HepG2 (cell line): ENCODE measurements around the gene GCLC. TPM values are rescaled to one million over a fixed set of nuclear protein-coding genes. Genes with fewer than 3 reads are reported as not detected.

Source experiments
- ATF1 ChIP-seq: IDR thresholded peaks from 2 replicates; pipeline ENCODE4 v1.6.1; 2016; ENCODE audit warnings: mild to moderate bottlenecking, control low read depth
- CREM ChIP-seq, 2 experiments: sonication (generic) in 1 of 2; formaldehyde crosslinking in 1 of 2; IDR thresholded peaks; 2 replicates each; pipeline versions ENCODE4 v1.4.0 to v1.6.1; 2016 to 2020; ENCODE audit warnings: antibody characterized with exemption in 1 of 2, mild to moderate bottlenecking in 1 of 2, missing genetic modification reagents in 1 of 2
- FLYWCH1 ChIP-seq: sonication (generic); formaldehyde crosslinking; IDR thresholded peaks from 2 replicates; pipeline ENCODE4 v1.8.1; 2023; ENCODE audit warnings: mild to moderate bottlenecking, missing genetic modification reagents
- HNF4G ChIP-seq, 2 experiments: sonication (generic) in 1 of 2; formaldehyde crosslinking in 1 of 2; IDR thresholded peaks; 2 replicates each; pipeline versions ENCODE4 v1.4.0 to v1.6.1; 2011 to 2020; ENCODE audit warnings: borderline replicate concordance in 2 of 2, low read depth in 2 of 2, mild to moderate bottlenecking in 2 of 2, low read length in 1 of 2, missing genetic modification reagents in 1 of 2, moderate library complexity in 1 of 2
- JUN ChIP-seq: sonication (generic); formaldehyde crosslinking; IDR thresholded peaks from 2 replicates; pipeline ENCODE4 v1.4.0; 2020; ENCODE audit warnings: mild to moderate bottlenecking, missing genetic modification reagents
- MIXL1 ChIP-seq: IDR thresholded peaks from 2 replicates; pipeline ENCODE4 v1.6.1; 2016
- MLLT10 ChIP-seq: sonication (generic); formaldehyde crosslinking; IDR thresholded peaks from 2 replicates; pipeline ENCODE4 v1.4.0; 2020; ENCODE audit warnings: missing genetic modification reagents
- PAXIP1 ChIP-seq: sonication (generic); formaldehyde crosslinking; conservative IDR thresholded peaks from 2 replicates; pipeline ENCODE4 v1.4.0; 2020; ENCODE audit warnings: mild to moderate bottlenecking, missing genetic modification reagents, moderate library complexity
- ZBTB40 ChIP-seq, 2 experiments: fragments of 450-650 bp in 1 of 2; sonication (generic) in 1 of 2; formaldehyde crosslinking in 1 of 2; IDR thresholded peaks; 2 replicates each; pipeline versions ENCODE4 v1.6.1 to v1.8.0; 2016 to 2022; ENCODE audit warnings: antibody characterized with exemption in 1 of 2, mild to moderate bottlenecking in 1 of 2, missing genetic modification reagents in 1 of 2
- ZNF672 ChIP-seq: sonication (generic); formaldehyde crosslinking; IDR thresholded peaks from 2 replicates; pipeline ENCODE4 v1.8.1; 2022; ENCODE audit warnings: missing genetic modification reagents
- ZNF7 ChIP-seq: IDR thresholded peaks from 2 replicates; pipeline ENCODE4 v1.6.1; 2016; ENCODE audit warnings: missing biosample characterization, missing genetic modification reagents
- polyA plus RNA-seq, 8 experiments: library from polyadenylated mRNA; depleted of rRNA in 3 of 8; stranded (reverse) in 7 of 8; unstranded in 1 of 8; fragments of >200 nt; fragmentation: Illumina TruSeq in 4 of 8; extraction: Trizol in 4 of 8; gene quantifications; 2 replicates each; pipeline versions ENCODE4 v1.2.1 to v1.2.3, GENCODE V29; 2011 to 2016; ENCODE audit warnings: low read depth in 4 of 8, missing spikeins in 1 of 8, mixed read lengths in 1 of 8; ENCODE audit not compliant: insufficient read depth in 1 of 8
- total RNA-seq, 5 experiments: library from RNA; depleted of rRNA; stranded (reverse); fragments of >200 nt; fragmentation: Illumina TruSeq; extraction: Trizol; gene quantifications; 2 replicates each; pipeline ENCODE4 v1.2.3, GENCODE V29; 2016; ENCODE audit warnings: low read depth in 1 of 5
- TF ChIP-seq, protein P1 (sequence below): IDR thresholded peaks from 2 replicates; pipeline ENCODE4 v1.6.1; 2016; ENCODE audit warnings: missing compliant biosample characterization, missing genetic modification reagents, borderline replicate concordance
- TF ChIP-seq, protein P2 (sequence below): conservative IDR thresholded peaks from 2 replicates; pipeline ENCODE4 v1.6.1; 2018; ENCODE audit warnings: missing genetic modification reagents

The GCLC gene
- total and polyA plus RNA-seq, 2 of the 13 experiments (the other 11 are each of a cell fraction or from before 2014, with no cell fraction given) = 35.3 to 84.6 TPM

DNA sequence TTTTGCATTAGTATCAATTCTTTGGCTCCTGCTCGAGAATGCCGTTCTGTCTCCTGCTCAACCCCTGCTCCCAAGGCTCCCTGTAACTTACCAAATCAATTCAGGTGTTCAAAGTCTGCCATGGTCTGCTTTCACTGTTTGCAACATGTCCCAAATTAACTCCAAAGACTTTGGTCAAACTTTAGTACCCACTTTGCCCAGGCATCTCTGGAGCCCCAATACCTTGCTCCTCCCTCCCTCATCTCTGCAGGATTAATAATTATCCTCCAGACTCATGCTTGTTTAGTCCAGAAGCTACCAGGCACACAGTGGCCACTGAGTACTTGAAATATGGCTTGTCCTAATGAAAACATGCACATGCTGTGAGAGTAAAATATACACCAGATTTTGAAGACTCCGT is 30.2 kb downstream of the GCLC start (continued):
- TF ChIP-seq ZBTB40 (IDR thresholded peaks at IDR 0.05) (no peak), ZBTB40 (CRISPR knock-in tag; IDR thresholded peaks at IDR 0.05) (no peak), MLLT10 (no peak), MIXL1 (CRISPR knock-in tag) (0 out of 2 replicates have a peak, but pooled peaks have one; percentile 30), PAXIP1 (CRISPR knock-in tag) (peak; percentile 57), HNF4G (IDR thresholded peaks at IDR 0.05; ENCODE audit: borderline replicate concordance, low read depth, low read length) (peak; percentile 38; the same call in 1 of the 2 replicates), HNF4G (CRISPR knock-in tag; IDR thresholded peaks at IDR 0.05; ENCODE audit: borderline replicate concordance, low read depth) (no peak), JUN (CRISPR knock-in tag) (no peak), CREM (IDR thresholded peaks at IDR 0.05) (no peak), CREM (CRISPR knock-in tag; IDR thresholded peaks at IDR 0.05) (no peak), FLYWCH1 (no peak), ZNF672 (no peak), ZNF7 (CRISPR knock-in tag) (no peak), ATF1 (CRISPR knock-in tag) (no peak)
- TF ChIP-seq, protein P1, sequence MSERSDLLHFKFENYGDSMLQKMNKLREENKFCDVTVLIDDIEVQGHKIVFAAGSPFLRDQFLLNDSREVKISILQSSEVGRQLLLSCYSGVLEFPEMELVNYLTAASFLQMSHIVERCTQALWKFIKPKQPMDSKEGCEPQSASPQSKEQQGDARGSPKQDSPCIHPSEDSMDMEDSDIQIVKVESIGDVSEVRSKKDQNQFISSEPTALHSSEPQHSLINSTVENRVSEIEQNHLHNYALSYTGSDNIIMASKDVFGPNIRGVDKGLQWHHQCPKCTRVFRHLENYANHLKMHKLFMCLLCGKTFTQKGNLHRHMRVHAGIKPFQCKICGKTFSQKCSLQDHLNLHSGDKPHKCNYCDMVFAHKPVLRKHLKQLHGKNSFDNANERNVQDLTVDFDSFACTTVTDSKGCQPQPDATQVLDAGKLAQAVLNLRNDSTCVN (CRISPR knock-in tag) = no peak
- TF ChIP-seq, protein P2, sequence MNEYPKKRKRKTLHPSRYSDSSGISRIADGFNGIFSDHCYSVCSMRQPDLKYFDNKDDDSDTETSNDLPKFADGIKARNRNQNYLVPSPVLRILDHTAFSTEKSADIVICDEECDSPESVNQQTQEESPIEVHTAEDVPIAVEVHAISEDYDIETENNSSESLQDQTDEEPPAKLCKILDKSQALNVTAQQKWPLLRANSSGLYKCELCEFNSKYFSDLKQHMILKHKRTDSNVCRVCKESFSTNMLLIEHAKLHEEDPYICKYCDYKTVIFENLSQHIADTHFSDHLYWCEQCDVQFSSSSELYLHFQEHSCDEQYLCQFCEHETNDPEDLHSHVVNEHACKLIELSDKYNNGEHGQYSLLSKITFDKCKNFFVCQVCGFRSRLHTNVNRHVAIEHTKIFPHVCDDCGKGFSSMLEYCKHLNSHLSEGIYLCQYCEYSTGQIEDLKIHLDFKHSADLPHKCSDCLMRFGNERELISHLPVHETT (CRISPR knock-in tag) = no peak
